Breast epithelium (tissue), 4 donors: ENCODE measurements around the gene WDR53. TPM values are rescaled to one million over a fixed set of nuclear protein-coding genes. Genes with fewer than 3 reads are reported as not detected.
"Not testable (repeated sequence)": the region's sequence is repeated elsewhere in the genome, so short reads cannot be mapped to it uniquely, and the experiment has no call there.

Experiments
- DNase-seq, 2 donors: peaks; one replicate each; pipeline ENCODE4 v3.0.0-alpha.2; 2019; ENCODE audit warnings: low spot score in 2 of 2
- H3K27ac ChIP-seq, 2 donors: fragments of 200-600 bp; sonication (generic) in 1 of 2; one replicate each; pipeline ENCODE4 v1.5.1; 2016 to 2019; ENCODE audit warnings: mild to moderate bottlenecking in 1 of 2
- H3K27me3 ChIP-seq, 2 donors: fragments of 200-600 bp; sonication (generic) in 1 of 2; one replicate each; pipeline versions ENCODE4 v1.5.1 to v1.6.0; 2017 to 2019; ENCODE audit warnings: control low read depth in 1 of 2, mild to moderate bottlenecking in 1 of 2
- H3K36me3 ChIP-seq: fragments of 200-600 bp; one replicate; pipeline ENCODE4 v1.5.1; 2019
- H3K4me1 ChIP-seq, 2 donors: fragments of 200-600 bp; sonication (generic); one replicate each; pipeline ENCODE4 v1.5.1; 2016 to 2019; ENCODE audit warnings: control low read depth in 1 of 2
- H3K4me3 ChIP-seq, 3 donors: fragments of 200-600 bp; sonication (generic); 1 replicate in 2 of 3; 2 replicates in 1 of 3; pipeline ENCODE4 v1.5.1; 2016 to 2019; ENCODE audit warnings: mild to moderate bottlenecking in 3 of 3, moderate library complexity in 2 of 3
- H3K9me3 ChIP-seq, 2 donors: fragments of 200-600 bp; sonication (generic) in 1 of 2; one replicate each; pipeline ENCODE4 v1.5.1; 2016 to 2019; ENCODE audit warnings: control low read depth in 1 of 2
- POLR2A ChIP-seq: fragments of 450-650 bp; IDR thresholded peaks from one replicate; pipeline ENCODE4 v1.6.1; 2016; ENCODE audit warnings: antibody characterized with exemption, mild to moderate bottlenecking, moderate library complexity
- POLR2AphosphoS5 ChIP-seq, 3 donors: sonication (generic); formaldehyde crosslinking; IDR thresholded peaks; one replicate each; pipeline ENCODE4 v1.6.1; 2017; ENCODE audit warnings: antibody characterized with exemption in 3 of 3
- intact Hi-C: fragments of 100-400 bp; cut with DNase I; formaldehyde crosslinking; loops from one replicate; pipeline ENCODE4 v1.15.1; 2023; ENCODE audit warnings: low total_unique reads
- total RNA-seq, 3 donors: library from RNA; depleted of rRNA; stranded (reverse); fragments of >200 nt; gene quantifications; one replicate each; pipeline ENCODE4 v1.1.0, GENCODE V29; 2016
- TF ChIP-seq, protein P1 (sequence below), 3 donors: fragments of 450-650 bp; IDR thresholded peaks; one replicate each; pipeline ENCODE4 v1.5.1; 2016 to 2017; ENCODE audit warnings: antibody characterized with exemption in 3 of 3, mild to moderate bottlenecking in 3 of 3, moderate library complexity in 3 of 3

WDR53 gene
- total RNA-seq, 3 donors from 2014 or later: 4.9 to 8.2 (median 6.1) TPM

- H3K4me1 ChIP-seq: no peaks in the 10 kb centered on the region
- no peaks in the 10 kb centered on the region for H3K36me3 ChIP-seq
- no peak overlapping the region for H3K27ac ChIP-seq
- no peaks in the 10 kb centered on the region for H3K9me3 ChIP-seq
- TF ChIP-seq, protein P1, sequence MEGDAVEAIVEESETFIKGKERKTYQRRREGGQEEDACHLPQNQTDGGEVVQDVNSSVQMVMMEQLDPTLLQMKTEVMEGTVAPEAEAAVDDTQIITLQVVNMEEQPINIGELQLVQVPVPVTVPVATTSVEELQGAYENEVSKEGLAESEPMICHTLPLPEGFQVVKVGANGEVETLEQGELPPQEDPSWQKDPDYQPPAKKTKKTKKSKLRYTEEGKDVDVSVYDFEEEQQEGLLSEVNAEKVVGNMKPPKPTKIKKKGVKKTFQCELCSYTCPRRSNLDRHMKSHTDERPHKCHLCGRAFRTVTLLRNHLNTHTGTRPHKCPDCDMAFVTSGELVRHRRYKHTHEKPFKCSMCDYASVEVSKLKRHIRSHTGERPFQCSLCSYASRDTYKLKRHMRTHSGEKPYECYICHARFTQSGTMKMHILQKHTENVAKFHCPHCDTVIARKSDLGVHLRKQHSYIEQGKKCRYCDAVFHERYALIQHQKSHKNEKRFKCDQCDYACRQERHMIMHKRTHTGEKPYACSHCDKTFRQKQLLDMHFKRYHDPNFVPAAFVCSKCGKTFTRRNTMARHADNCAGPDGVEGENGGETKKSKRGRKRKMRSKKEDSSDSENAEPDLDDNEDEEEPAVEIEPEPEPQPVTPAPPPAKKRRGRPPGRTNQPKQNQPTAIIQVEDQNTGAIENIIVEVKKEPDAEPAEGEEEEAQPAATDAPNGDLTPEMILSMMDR (IDR thresholded peaks at IDR 0.05): no peak
- TF ChIP-seq POLR2AphosphoS5 (IDR thresholded peaks at IDR 0.05): no peak
- TF ChIP-seq POLR2A: no peak
- H3K27me3 ChIP-seq: no peaks in the 10 kb centered on the region
- DNase-seq: no peak
- no peak overlapping the region for H3K4me3 ChIP-seq
- intact Hi-C loops: no loop called here
Observed at GRCh38 chr3:196585044-196585757, 16.8 kb upstream of the WDR53 start.

GRCh38 chr3:196572389-196572788, 4.0 kb upstream of the WDR53 start:
- intact Hi-C loops: no loop called here
- Histone ChIP-seq H3K4me3 (no peak overlapping the region), H3K36me3 (no peaks in the 10 kb centered on the region), H3K9me3 (no peaks in the 10 kb centered on the region), H3K27ac (no peak overlapping the region), H3K4me1 (peaks cover 4 to 6% of the 10 kb centered on the region in 2 donors), H3K27me3 (no peaks in the 10 kb centered on the region)
- no peak for DNase-seq
- TF ChIP-seq, protein P1 (IDR thresholded peaks at IDR 0.05): no peak
- TF ChIP-seq POLR2AphosphoS5 (IDR thresholded peaks at IDR 0.05): no peak
- no peak for TF ChIP-seq POLR2A

GRCh38 chr3:196570332-196570731, 2.0 kb upstream of the WDR53 start:
- intact Hi-C loops, H3K4me1 ChIP-seq, H3K4me3 ChIP-seq: not testable (repeated sequence)

DNA sequence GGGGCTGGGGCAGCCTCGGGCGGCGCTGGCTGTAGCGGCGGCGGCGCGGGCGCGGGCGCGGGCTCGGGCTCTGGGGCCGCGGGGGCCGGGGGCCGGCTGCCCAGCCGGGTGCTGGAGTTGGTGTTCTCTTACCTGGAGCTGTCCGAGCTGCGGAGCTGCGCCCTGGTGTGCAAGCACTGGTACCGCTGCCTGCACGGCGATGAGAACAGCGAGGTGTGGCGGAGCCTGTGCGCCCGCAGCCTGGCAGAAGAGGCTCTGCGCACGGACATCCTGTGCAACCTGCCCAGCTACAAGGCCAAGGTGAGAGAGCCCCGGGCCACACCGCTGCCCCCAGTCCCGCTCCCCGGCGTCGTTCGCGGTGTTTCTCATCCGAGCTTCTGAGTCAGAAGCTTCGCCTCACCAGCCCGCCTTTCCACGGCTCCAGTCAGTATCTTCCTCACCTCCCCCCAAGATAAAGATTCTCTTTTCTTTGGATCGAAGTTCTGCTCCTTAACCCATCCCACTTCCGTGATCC, 706 bp upstream of the WDR53 start:
- Histone ChIP-seq H3K4me3 (peak overlapping the region; percentile 77 to 84 (median 80)), H3K27ac (peak overlapping the region; percentile 86 to 89), H3K4me1 (peaks cover 4 to 6% of the 10 kb centered on the region in 2 donors), H3K27me3 (no peaks in the 10 kb centered on the region), H3K36me3 (no peaks in the 10 kb centered on the region), H3K9me3 (no peaks in the 10 kb centered on the region)
- no peak for TF ChIP-seq POLR2AphosphoS5 (IDR thresholded peaks at IDR 0.05)
- TF ChIP-seq, protein P1 (IDR thresholded peaks at IDR 0.05): no peak
- intact Hi-C loops: no loop called here
- peak in 1 of 2 donors; percentile 24 for DNase-seq

More at GRCh38 chr3:196570332-196570731, 2.0 kb upstream of the WDR53 start:
- not testable (repeated sequence) for H3K9me3 ChIP-seq, H3K27ac ChIP-seq, DNase-seq, H3K36me3 ChIP-seq, H3K27me3 ChIP-seq

DNA sequence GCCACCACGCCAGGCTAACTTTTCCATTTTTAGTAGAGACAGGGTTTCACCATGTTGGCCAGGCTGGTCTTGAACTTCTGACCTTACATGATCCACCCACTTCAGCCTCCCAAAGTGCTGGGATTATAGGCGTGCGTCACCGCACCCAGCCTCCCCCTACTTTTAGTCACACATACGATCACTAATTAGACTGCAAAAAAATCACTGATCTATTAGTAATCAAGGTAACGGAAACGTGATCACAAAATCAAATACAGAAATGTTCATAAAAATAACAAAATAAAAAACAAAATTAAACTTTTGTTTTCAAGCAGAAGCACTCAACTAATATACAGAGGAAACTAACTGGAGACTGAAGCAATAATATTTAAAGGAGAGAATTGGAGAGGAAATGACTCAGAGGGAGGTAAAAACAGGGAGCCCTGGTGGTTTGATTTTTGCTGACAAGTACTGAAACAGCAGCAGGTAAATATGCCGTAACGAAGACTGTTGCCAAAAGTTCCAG, 4.6 kb downstream of the WDR53 start:
- Histone ChIP-seq H3K36me3 (no peaks in the 10 kb centered on the region), H3K9me3 (no peaks in the 10 kb centered on the region), H3K27me3 (no peaks in the 10 kb centered on the region), H3K4me3 (no peak overlapping the region), H3K4me1 (no peaks in the 10 kb centered on the region), H3K27ac (no peak overlapping the region)
- TF ChIP-seq, protein P1 (IDR thresholded peaks at IDR 0.05): no peak
- TF ChIP-seq POLR2AphosphoS5 (IDR thresholded peaks at IDR 0.05) (no peak), POLR2A (no peak)
- no peak for DNase-seq
- intact Hi-C loops: no loop called here
